GM19468 (cell line): ENCODE data around the gene LY6G6D.

Source experiments
- ATAC-seq: cut with Tn5 transposase; IDR thresholded peaks from one replicate; pipeline ENCODE4 v1.9.1; 2021; ENCODE audit warnings: mild to moderate bottlenecking, moderate library complexity, moderate number of reproducible peaks; ENCODE audit not compliant: unreplicated experiment; ENCODE audit errors: extremely low read depth

Gene LY6G6D, protein sequence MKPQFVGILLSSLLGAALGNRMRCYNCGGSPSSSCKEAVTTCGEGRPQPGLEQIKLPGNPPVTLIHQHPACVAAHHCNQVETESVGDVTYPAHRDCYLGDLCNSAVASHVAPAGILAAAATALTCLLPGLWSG

DNA sequence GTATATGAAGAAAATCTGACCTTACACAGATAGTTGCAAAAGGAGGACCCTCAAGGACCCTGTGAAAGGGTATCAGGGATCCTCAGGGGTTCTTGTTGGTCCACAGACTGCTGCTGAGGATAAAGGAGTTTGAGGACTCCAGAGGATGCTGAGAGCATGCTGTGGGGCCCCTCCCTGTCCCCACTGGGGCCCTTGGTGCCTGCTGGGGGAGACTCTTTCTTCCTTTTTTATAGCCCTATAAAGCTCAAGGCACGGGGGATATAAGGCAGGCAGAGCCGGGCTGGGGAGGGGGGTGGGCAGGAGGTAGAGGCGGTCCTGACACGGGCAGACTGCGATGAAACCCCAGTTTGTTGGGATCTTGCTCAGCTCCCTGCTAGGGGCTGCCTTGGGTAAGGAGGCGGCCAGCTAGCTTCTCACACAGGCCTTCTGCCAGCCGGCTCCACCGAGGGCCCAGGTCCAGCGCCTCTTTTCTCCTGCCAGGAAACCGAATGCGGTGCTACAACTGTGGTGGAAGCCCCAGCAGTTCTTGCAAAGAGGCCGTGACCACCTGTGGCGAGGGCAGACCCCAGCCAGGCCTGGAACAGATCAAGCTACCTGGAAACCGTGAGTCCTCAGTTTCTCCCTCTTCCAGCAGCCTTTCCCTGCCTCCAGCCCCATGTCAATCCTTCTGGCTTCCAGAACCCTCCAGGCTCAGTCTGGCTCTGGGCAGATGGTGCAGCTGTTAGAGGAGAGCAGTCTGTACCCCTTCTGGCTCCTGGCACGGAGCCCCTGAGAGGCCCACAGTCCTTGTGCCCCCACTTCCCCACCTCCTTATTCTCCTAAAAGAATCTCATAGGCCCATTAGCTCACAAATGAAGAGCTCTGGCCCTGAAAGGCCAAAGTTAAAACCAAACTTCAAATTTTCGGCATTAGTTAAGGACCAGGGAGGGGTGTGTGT, at the start of gene LY6G6D:
LY6G6D (plus strand) TSS at position 327 of the 937 bp plus-strand sequence; CDS start at position 335, 8 bp downstream.
- ATAC-seq = no peak

DNA sequence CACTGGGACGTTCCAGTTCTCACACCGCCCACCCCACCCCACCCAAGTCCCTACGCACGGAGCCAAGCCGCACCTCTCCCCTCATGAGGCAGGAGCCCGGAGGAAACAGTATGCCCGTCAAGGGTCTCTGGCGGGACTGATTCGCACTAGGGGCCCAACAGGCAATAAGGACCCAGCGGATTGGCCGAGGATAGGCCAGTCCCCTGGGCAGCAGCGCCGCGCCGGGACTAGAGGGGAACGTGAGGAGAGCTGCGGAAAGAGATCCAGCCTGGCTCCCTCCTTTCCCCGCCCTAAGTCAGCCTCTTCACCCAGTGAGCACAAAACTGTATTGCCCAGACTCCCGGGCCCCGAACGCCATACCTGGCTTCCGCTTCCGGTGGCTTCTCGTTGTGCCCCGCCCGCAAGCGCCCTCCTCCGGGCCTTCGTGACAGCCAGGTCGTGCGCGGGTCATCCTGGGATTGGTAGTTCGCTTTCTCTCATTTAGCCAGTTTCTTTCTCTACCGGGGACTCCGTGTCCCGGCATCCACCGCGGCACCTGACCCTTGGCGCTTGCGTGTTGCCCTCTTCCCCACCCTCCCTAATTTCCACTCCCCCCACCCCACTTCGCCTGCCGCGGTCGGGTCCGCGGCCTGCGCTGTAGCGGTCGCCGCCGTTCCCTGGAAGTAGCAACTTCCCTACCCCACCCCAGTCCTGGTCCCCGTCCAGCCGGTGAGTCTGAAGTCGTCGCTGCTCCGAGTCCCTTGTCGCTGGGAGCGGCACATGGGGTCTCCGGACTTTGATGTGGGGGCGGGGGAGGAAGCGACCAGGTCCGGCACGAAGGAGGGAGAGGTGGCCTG, 49.4 kb upstream of the LY6G6D start, which contains the start of gene CSNK2B:
CSNK2B (plus strand) TSS at position 580 of the 836 bp plus-strand sequence. CDS start 752 bp downstream, outside the sequence.
- peak; percentile 78 for ATAC-seq

DNA sequence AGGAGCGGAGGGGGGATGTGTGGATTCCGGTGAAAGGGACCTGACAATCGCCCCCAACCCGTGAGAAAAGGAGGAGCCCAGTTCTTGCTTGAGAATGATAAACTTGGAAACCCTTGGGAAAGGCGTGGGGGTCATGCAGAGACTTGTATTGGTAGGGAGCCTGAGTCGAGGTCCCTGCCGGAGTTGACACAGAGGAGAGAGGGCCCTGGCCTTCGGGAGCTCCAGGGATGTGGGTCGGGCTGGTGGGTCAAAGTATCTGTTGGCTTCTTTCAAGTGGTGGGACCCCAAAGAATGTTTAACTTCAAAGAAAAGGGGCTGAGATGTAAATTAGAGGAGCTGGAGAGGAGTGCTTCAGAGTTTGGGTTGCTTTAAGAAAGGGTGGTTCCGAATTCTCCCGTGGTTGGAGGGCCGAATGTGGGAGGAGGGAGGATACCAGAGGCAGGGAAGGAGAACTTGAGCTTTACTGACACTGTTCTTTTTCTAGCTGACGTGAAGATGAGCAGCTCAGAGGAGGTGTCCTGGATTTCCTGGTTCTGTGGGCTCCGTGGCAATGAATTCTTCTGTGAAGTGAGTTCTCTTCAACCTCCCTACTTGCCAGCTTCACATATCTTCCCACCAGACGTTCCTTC, 48.7 kb upstream of the LY6G6D start:
- ATAC-seq = no peak

DNA sequence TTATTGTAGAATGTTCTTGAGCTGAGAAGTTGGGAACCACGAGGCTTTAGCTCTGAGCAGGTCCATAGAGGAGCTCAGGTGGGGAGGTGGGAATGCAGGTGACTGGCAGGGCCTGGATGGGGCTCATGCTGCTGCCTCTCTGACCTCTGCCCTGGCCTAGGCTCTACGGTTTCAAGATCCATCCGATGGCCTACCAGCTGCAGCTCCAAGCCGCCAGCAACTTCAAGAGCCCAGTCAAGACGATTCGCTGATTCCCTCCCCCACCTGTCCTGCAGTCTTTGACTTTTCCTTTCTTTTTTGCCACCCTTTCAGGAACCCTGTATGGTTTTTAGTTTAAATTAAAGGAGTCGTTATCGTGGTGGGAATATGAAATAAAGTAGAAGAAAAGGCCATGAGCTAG, 45.5 kb upstream of the LY6G6D start, which contains the start of gene LY6G5B:
LY6G5B (plus strand) TSS at position 301 of the 400 bp plus-strand sequence. CDS start 975 bp downstream, outside the sequence.
- no peak for ATAC-seq

DNA sequence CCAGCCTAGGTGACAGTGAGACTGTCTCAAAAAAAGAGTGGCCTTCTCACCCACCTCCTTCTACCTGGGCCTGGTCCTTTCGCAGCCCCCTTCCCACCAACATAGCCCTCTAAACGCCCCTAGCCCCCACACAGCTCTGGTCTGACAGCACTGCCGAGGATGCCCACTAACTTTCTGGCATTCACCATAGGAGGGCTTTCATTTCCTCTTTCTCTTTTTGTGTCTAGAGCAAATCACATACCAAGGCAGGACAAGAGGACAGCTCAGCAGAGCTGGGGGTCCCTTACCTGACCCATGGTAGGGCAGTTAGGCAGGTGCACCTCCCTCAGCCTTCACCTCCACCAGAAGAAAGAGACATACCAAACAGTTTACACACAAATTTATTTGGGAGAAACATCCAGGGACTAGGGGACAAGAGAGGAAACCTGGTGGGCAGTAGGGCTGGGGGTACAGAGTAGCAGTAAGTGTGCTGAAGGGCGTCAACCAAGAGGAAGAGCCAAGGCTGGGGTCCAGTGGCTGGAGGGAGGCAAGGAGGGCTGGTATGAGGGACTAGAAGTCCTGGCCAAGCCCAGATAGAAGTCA, 38.7 kb upstream of the LY6G6D start:
- ATAC-seq = no peak

DNA sequence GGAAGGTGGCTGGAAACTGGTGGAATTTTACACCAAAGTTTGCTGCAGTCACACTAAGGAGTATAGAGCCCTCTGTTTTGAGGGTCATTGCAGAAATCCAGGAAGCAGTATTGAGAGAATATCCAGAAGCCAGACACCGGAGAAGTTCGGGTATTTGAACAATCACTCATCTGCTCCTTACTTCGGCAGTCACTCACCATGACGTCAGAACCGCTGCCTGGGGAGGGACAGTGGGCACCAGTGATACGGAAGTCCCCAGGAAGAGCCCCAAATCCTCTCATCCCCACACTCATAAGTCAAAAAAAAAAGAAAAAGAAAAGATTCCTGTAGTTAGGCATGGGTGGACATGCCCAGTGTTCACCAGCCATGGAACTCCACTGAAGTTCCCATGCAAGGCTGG, 38.2 kb upstream of the LY6G6D start:
- ATAC-seq = no peak

DNA sequence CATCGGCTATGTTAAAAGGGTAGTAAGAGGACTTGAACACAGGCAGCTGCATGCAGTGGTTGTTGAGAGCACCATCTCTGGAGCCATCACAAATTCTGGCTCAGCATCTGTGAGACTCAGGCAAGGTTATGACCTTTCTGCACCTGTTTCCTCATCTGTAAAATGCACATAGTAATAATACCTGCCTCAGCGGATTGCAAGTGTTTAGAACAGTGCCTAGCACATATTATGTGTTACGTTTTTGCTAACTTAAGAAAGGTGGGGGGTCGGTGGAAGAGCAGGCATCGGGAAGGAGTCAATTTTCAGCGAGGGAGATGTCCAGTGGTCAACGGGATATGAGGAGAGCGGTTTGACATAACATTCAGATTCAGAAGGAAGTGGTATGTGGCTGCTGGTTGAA, 37.2 kb upstream of the LY6G6D start:
- ATAC-seq = no peak

DNA sequence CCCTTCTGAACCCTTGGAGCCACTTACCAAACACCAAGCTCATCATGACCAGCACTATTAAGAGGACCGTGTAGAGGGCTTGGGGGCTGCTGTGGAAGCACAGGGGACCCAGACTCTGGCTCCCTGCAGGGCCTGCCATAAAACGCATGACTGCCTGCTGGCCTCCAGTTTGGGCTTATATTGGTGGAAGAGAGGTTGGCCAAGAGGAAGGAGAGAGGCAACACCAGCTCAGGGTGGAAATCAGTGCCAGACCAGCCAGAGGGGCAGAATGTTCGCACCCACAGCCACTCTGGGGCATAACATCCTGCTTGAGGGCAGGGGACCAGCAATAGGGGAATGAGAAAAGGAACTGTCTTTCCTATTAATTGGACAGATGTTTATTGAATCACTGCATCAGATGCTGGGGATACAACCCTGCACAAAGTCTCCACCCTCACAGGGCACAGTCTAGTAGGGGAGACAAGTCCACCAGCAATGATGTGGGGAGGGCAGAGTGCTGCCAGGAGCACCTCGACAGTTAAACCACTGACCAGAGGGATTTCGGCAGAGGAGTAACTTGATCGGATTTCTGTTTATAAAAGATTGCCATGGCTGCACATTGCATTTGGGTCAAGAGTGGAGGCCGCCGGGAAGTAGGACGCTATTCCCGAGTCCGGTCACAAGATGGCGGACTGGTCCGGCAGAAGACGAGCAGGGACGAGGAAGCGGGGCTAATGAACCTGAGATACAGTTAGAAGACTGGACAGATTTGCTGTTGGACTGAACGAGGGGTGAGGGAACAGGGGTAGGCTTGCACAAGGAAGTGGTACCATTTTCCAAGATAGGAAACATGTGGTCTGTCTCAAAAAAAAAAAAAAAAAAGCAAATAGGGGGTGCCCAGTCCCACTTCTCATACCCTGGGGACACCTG, 34.7 kb upstream of the LY6G6D start, which contains the start of gene LY6G5C:
LY6G5C (minus strand) TSS at position 842 of the 909 bp plus-strand sequence; CDS start at position 148, 694 bp downstream.
- no peak for ATAC-seq

DNA sequence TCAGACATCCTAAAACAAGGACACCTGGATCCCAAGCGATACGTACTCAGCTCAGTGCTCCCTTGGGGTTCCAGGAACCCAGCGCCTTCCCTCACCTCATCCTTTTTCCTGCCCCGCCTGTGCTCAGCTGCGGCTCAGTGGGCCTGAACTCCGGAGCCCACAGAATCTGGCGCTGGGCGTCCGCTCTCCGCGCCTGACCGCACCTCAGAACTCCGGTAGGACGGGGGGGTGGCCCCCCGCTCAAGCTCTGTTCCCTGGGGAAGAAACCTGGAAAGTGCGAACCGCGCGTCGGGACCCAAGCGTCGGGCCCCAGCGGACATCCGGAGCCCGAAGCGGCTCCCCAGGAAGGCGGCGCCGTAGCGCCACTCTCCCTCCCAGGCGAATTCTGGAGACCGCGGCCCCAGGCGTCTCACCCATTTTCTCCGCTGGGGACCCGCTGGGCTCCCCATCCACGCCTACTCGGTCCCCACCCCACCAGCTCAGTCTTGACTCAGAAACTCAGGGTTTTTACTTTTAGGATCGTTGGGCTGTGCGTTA, 33.9 kb upstream of the LY6G6D start:
- no peak for ATAC-seq

DNA sequence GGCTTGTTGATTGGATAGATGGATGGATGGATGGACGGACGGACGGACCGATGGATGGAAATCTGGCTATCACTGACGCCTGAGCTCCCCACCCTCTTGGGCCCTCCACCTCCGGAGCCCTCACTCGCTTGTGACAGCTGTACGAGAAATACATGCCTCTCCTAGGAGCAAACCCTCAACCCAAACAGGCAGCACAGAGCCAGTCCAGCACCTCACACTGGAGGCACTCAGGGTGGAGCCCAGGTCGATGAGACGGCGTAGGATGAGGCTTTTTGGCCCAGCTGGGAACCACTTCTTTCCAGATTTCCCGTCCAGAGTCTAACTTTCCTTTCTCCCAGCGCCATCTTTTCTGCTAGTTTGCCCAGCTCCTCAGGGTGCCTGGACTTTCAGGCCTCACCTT, 31.6 kb upstream of the LY6G6D start:
- no peak for ATAC-seq

DNA sequence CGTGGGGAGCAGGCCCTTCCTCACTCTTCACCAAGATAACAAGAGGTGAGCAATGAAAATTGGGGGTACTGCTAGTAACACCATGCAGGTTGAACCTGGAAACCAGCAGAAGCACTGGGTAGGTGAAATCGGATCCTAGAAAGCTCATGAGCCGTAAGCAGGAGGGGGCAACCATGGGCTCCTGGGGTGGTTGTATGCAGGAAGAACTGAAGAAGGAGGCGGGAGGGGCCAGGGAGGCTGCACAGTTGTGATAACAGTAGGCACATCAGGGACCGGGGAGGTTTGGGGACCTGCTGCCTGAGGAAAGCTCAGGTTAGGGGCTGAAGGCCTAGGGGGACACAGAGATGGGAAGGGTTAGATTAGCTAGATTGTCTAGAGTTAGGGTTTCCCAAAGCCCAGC, 28.7 kb upstream of the LY6G6D start:
- no peak for ATAC-seq

DNA sequence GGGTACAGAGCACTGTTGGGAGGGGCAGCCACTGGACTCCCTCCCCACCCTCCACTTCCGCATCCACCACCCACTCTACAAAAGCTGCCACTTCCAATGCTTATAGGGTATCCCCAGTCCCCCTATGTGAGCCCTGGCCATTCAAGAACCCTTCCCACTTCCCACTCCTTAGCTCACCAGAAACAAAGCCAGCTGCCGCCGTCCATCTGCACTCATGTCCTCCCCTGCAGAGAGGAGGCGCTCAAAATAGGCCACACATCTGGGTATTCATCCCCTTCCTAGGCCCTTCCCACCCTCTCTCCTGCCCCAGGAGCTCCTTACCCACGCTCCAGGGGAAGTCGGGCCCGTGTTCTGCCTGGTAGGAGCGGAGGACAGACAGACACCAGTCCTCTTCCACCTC, 27.8 kb upstream of the LY6G6D start:
- ATAC-seq = no peak

DNA sequence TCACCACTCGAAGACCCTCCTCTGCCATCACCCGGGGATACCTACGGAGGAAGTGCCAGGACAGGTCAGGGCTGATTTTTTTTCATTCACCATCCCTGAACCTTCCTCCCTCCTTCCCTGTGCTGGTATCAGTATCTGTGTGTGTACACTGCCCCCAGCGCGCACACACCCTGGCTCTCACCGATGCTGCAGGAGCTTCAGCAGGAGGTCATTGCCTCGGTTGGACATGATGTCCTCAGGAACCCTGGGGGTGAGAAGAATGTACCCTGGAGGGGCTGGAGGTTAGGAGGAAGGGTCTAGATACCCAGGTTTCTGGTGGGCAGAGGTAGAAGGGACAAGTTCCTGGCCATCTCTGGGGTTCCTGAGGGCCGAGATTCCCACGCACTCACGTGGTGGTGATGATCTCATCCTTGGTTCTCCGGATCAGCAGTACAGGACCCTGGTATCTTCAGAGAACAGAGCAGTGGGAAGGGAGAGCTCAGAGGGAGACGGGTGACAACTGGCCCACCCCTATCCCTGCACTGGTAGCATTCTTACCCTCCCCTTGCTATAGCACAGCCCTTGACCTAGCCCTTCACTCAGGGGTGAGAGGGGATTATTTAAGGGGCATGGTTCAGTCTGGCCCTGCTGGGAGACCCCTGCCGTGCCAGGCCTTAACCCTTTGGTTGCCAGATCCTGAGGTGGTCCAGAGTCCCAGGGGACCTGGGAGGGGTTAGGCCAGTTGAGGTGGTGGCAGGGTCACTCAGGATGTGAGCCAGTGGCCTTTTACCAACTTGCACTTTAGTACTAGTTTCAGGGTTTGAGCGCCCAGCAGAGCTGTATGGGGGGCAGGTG, 27.1 kb upstream of the LY6G6D start:
- ATAC-seq = no peak

DNA sequence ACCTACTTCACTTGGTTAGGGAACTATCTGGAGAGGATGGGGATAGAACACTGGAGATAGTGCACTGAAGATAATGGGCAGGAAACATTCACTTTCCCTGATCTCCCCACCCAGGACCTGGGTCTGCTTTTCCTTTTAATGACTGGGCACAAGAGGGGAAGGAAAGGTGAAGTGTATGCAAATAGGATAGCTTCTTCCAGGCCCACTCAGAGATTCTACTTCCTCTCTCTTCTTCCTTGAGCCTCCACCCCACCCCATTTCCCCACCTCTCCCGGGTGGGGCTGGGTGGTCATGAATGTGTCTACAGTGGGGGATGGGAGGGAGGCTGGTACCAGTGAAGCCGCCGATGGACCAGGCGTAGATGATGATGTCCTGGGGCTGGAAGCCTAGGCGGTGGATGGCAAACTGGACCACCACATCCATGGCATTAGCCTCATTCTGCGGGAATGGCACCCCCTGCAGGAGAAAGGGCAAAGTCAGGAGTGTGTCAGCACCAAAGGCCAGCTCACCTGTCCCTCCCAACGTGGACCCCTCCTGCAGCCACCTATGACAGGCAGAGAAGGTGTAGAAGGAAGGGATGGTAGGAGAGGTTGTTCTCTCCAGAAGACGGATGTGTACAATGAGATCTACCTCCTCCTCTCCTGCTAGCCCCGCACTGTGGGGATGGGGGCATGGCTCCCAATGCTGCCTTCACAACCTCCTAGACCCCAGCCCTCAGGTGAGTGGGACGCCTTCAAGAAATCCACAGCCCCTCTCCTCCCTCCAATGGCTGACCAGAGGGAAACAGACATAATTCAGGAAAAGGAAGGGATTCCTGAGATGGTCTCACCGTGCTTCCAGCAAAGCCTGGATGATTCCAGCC, 25.7 kb upstream of the LY6G6D start:
- no peak for ATAC-seq

DNA sequence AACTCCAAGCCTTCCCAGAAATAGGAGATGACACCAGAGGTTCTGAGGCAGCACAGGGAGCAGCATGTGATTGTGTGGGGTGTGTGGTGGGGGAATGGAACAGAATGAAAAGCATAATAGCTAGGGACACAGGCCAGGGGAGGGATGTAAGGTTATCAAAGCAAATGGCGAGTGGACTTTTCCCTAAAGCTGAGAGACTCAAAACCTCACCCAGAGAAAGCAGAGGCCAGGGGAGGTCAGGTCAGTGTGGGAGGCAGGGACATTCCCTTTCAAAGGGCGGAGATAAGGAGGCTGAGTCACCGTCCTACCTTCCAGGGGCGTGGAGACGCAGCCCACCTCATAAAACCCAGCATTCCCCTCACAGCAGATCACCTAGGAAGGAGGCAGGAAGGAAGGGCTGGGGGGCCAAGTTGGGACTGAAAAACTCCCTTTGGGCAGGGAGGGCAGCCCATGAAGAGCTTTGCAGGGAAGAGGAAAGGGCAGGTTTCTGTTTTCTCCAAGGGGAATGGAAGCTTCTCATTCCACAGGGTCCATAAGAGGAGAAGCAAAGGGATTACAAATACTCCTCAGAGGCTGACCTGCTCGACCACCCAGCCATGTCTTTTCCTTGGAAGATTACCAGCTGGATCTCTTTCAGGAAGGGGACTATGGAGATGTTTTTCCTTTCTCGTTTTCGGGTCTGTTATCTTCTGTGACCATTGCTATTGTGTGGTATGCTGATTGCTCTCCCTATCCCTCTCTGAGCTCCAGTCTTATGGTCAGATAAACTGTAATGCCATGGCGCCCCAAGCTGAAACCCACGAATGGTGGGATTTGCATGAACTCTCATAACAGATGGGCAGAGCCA, 24.7 kb upstream of the LY6G6D start:
- no peak for ATAC-seq

DNA sequence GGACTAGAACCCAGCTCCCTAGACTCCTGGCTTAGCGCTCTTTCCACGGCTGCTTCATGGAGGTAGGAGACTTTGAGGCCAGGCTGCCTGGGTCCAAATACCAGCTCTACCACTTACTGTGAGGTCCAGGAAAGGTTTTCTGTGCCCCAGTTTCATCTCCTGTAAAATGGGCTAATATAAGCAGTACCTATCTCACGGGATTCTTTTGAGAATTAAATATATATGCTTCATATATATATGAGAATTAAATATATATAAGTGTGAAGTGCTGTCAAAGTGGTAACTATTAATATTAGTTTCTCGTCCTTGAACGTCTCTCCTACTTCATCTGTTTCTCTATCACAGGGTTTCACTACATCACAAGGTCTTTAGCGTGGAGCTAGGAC, 24.1 kb upstream of the LY6G6D start:
- ATAC-seq = no peak
